GM19193 (cell line): Measurements from ENCODE around the gene STIM1.

Experiments
- POLR2A ChIP-seq: IDR thresholded peaks from 4 replicates; pipeline ENCODE4 v1.6.1; 2011; ENCODE audit not compliant: insufficient read depth, insufficient read length; ENCODE audit errors: extremely low read depth

The STIM1 gene

GRCh38 chr11:3854977-3855807 lies at the start of gene STIM1:
STIM1 (plus strand) TSS chr11:3855664; CDS start chr11:3856271, 607 bp downstream.
- TF ChIP-seq POLR2A = peak; percentile 34

GRCh38 chr11:3807909-3808860 lies 47.3 kb upstream of the STIM1 start, which contains the start of gene PGAP2:
PGAP2 (plus strand) TSS chr11:3808560; CDS start chr11:3811260, 2,700 bp downstream.
- TF ChIP-seq POLR2A = peak; percentile 51

- no peak for TF ChIP-seq POLR2A
Observed at GRCh38 chr11:3808861-3809623, 46.4 kb upstream of the STIM1 start.

GRCh38 chr11:3809624-3809928 lies 45.9 kb upstream of the STIM1 start:
- no peak for TF ChIP-seq POLR2A

GRCh38 chr11:3810446-3810845 lies 45.0 kb upstream of the STIM1 start:
- TF ChIP-seq POLR2A = no peak

- TF ChIP-seq POLR2A = no peak
Observed at GRCh38 chr11:3810951-3811350, 44.5 kb upstream of the STIM1 start.

- TF ChIP-seq POLR2A = no peak
Observed at GRCh38 chr11:3815845-3816244, 39.6 kb upstream of the STIM1 start.

GRCh38 chr11:3816673-3817072 lies 38.8 kb upstream of the STIM1 start:
- no peak for TF ChIP-seq POLR2A

- TF ChIP-seq POLR2A = no peak
Observed at GRCh38 chr11:3817181-3817800, 38.2 kb upstream of the STIM1 start.

GRCh38 chr11:3820971-3821370 lies 34.5 kb upstream of the STIM1 start:
- TF ChIP-seq POLR2A = no peak

GRCh38 chr11:3822312-3822711 lies 33.2 kb upstream of the STIM1 start:
- no peak for TF ChIP-seq POLR2A

GRCh38 chr11:3823303-3823702 lies 32.2 kb upstream of the STIM1 start:
- TF ChIP-seq POLR2A = no peak

- TF ChIP-seq POLR2A = no peak
Observed at GRCh38 chr11:3823762-3824506, 31.5 kb upstream of the STIM1 start.

GRCh38 chr11:3824714-3825472 lies 30.6 kb upstream of the STIM1 start:
- TF ChIP-seq POLR2A = no peak
